ENCODE measurements around the gene OCSTAMP.

- TF ChIP-seq REST (IDR thresholded peaks at IDR 0.05; ENCODE audit: unreplicated experiment) = no peak
- TF ChIP-seq EZH2phosphoT487 (IDR thresholded peaks at IDR 0.05; ENCODE audit: unreplicated experiment) = no peak
- no peak for TF ChIP-seq CTCF (conservative IDR thresholded peaks at IDR 0.05; ENCODE audit: low read depth in 2 of 2)
- TF ChIP-seq, protein P1, sequence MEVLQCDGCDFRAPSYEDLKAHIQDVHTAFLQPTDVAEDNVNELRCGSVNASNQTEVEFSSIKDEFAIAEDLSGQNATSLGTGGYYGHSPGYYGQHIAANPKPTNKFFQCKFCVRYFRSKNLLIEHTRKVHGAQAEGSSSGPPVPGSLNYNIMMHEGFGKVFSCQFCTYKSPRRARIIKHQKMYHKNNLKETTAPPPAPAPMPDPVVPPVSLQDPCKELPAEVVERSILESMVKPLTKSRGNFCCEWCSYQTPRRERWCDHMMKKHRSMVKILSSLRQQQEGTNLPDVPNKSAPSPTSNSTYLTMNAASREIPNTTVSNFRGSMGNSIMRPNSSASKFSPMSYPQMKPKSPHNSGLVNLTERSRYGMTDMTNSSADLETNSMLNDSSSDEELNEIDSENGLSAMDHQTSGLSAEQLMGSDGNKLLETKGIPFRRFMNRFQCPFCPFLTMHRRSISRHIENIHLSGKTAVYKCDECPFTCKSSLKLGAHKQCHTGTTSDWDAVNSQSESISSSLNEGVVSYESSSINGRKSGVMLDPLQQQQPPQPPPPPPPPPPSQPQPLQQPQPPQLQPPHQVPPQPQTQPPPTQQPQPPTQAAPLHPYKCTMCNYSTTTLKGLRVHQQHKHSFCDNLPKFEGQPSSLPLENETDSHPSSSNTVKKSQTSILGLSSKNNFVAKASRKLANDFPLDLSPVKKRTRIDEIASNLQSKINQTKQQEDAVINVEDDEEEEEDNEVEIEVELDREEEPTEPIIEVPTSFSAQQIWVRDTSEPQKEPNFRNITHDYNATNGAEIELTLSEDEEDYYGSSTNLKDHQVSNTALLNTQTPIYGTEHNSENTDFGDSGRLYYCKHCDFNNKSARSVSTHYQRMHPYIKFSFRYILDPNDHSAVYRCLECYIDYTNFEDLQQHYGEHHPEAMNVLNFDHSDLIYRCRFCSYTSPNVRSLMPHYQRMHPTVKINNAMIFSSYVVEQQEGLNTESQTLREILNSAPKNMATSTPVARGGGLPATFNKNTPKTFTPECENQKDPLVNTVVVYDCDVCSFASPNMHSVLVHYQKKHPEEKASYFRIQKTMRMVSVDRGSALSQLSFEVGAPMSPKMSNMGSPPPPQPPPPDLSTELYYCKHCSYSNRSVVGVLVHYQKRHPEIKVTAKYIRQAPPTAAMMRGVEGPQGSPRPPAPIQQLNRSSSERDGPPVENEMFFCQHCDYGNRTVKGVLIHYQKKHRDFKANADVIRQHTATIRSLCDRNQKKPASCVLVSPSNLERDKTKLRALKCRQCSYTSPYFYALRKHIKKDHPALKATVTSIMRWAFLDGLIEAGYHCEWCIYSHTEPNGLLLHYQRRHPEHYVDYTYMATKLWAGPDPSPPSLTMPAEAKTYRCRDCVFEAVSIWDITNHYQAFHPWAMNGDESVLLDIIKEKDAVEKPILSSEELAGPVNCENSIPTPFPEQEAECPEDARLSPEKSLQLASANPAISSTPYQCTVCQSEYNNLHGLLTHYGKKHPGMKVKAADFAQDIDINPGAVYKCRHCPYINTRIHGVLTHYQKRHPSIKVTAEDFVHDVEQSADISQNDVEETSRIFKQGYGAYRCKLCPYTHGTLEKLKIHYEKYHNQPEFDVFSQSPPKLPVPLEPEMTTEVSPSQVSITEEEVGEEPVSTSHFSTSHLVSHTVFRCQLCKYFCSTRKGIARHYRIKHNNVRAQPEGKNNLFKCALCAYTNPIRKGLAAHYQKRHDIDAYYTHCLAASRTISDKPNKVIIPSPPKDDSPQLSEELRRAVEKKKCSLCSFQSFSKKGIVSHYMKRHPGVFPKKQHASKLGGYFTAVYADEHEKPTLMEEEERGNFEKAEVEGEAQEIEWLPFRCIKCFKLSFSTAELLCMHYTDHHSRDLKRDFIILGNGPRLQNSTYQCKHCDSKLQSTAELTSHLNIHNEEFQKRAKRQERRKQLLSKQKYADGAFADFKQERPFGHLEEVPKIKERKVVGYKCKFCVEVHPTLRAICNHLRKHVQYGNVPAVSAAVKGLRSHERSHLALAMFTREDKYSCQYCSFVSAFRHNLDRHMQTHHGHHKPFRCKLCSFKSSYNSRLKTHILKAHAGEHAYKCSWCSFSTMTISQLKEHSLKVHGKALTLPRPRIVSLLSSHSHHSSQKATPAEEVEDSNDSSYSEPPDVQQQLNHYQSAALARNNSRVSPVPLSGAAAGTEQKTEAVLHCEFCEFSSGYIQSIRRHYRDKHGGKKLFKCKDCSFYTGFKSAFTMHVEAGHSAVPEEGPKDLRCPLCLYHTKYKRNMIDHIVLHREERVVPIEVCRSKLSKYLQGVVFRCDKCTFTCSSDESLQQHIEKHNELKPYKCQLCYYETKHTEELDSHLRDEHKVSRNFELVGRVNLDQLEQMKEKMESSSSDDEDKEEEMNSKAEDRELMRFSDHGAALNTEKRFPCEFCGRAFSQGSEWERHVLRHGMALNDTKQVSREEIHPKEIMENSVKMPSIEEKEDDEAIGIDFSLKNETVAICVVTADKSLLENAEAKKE (CRISPR knock-in tag; IDR thresholded peaks at IDR 0.05) = no peak
- no peak for TF ChIP-seq CREB1 (CRISPR knock-in tag; IDR thresholded peaks at IDR 0.05; ENCODE audit: low read depth)
- no peak for TF ChIP-seq EZH2 (IDR thresholded peaks at IDR 0.05; ENCODE audit: low read depth, unreplicated experiment)
- no peak for TF ChIP-seq JUNB (IDR thresholded peaks at IDR 0.05; ENCODE audit: unreplicated experiment)
Observed at GRCh38 chr20:46501961-46502360, 48.5 kb downstream of the OCSTAMP start.

Data from GM23338 (cell line).